Activated T-helper 17 cell treated with anti-CD3 and anti-CD28 coated beads, Interleukin-2, amount 50 U/mL, for 72 hours (primary cell): ENCODE measurements around the gene JAKMIP3. TPM values are rescaled to one million over a fixed set of nuclear protein-coding genes. Genes with fewer than 3 reads are reported as not detected.

ENCODE experiments used
- ATAC-seq: fragments of 150-1000 bp; cut with Tn5 transposase; replicated peaks from 2 replicates; pipeline ENCODE4 v1.10.0; 2021; ENCODE audit warnings: mild to moderate bottlenecking, moderate library complexity
- H3K27ac Mint-ChIP-seq: one replicate; pipeline ENCODE4 v1.8.0; 2022; ENCODE audit warnings: mixed read lengths
- H3K27me3 Mint-ChIP-seq: one replicate; pipeline ENCODE4 v1.8.0; 2022; ENCODE audit warnings: mixed read lengths
- H3K36me3 Mint-ChIP-seq: one replicate; pipeline ENCODE4 v1.8.0; 2022; ENCODE audit warnings: low read depth, mild to moderate bottlenecking, mixed read lengths
- H3K4me1 Mint-ChIP-seq: one replicate; pipeline ENCODE4 v1.8.0; 2022; ENCODE audit warnings: mixed read lengths
- H3K4me3 Mint-ChIP-seq: one replicate; pipeline ENCODE4 v1.8.0; 2022; ENCODE audit warnings: mild to moderate bottlenecking, mixed read lengths
- H3K9me3 Mint-ChIP-seq: one replicate; pipeline ENCODE4 v1.8.0; 2022; ENCODE audit warnings: mixed read lengths
- total RNA-seq, 2 donors: library from RNA; stranded (reverse); gene quantifications; one replicate each; pipeline ENCODE4 v1.2.3, GENCODE V29; 2022

Gene JAKMIP3
- total RNA-seq, 2 donors from 2014 or later = 0.26 to 1.2 TPM

DNA sequence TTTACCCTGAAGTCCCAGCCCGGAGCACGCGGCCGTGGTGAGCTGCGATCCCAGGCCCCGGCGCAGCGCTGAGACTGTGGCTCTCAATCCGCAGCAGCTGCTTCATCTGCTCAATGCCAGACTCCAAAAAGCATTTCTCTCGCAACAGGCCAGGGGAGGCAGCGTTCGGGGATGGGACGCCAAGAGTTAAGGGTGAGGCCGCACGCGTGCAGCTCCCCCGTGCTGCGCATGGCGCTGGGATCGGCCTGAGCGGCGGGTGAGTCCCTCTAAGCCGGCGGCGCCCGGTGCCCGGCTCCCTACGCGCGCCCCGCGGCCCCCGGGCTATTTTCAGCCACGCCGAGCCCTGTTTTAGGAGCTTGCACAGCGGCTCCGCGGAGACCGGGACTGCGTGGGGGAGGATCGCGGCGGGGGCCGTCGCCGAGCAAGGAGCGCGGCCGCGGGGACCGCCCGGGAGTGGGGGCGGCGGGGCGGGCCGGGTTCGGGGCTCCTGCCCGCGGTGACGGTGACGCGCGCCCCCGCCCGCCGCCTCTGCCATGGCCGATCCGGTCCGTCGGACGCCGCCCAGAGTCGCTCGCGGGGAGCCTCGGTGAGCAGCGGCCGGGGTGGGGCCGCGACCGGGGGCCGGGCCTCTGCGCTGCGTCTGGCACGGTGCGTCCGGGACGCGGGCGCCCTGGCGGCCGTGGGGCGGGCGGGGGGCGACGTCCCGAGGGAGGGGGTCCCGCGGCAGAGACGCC is 29.4 kb upstream of the JAKMIP3 start:
- H3K27me3 Mint-ChIP-seq = peaks cover 33% of the 10 kb centered on the region
- H3K27ac Mint-ChIP-seq = no peak overlapping the region
- no peak for ATAC-seq
- H3K9me3 Mint-ChIP-seq = no peaks in the 10 kb centered on the region
- no peak overlapping the region for H3K4me3 Mint-ChIP-seq
- no peaks in the 10 kb centered on the region for H3K36me3 Mint-ChIP-seq
- H3K4me1 Mint-ChIP-seq = no peaks in the 10 kb centered on the region

DNA sequence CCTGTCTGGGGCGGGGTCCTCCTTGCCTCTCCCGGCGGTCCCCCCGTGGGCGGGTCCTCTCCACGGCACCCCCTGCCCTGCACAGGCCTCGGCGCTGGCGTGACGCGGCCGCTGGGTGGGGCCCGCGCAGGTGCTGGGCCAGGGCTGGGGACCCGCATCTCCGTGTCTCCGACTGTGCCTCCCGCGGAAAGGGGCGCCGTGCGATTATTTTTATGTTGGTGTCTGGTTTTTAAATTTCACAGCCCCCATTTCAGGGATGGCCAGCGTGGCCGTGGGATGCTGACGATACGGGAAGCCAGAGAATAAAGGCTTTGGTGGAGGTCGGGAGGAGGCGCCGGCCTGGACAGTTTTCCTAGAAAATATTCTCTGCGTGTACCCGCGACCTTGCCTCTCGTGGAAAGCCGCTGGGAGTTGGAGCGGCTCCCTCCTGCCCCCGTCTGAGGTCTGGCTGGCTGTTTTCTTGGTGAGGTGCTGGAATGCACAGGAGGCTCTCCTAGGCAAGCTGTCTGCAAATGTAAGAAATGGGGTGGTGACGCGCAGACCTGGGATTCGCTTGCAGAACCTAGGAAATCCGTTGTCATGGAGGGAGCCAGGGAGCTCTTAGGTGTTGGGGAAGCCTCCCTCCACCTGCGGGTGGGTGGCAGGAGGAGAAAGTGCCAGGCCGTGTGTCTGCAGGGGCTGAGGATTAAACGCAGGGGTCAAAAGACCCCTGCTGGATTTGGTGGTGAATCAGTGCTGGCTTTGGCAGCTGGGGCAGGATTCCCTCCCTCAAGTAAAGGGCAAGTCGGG is 28.7 kb upstream of the JAKMIP3 start:
- no peak overlapping the region for H3K27ac Mint-ChIP-seq
- H3K36me3 Mint-ChIP-seq = no peaks in the 10 kb centered on the region
- H3K4me3 Mint-ChIP-seq = peak overlapping the region; percentile 26
- H3K9me3 Mint-ChIP-seq = no peaks in the 10 kb centered on the region
- no peaks in the 10 kb centered on the region for H3K4me1 Mint-ChIP-seq
- no peak for ATAC-seq
- peaks cover 30% of the 10 kb centered on the region for H3K27me3 Mint-ChIP-seq

DNA sequence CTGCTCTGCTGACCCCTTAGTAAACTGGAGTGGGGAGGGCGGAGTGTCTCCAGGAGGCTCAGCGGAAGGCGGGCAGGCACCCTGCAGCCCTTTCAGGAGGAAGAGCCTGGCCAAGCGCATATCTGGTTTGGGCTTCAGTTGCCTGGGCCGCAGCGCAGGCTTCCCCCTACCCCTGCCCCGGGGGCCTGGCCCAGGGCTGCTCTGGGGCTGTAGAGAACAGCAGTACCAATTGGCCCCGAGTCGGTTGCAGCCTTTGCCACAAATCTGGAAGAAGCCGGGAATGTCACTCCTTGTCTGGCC is 28.1 kb upstream of the JAKMIP3 start:
- no peak overlapping the region for H3K4me3 Mint-ChIP-seq
- no peaks in the 10 kb centered on the region for H3K4me1 Mint-ChIP-seq
- no peaks in the 10 kb centered on the region for H3K36me3 Mint-ChIP-seq
- no peak for ATAC-seq
- H3K9me3 Mint-ChIP-seq = no peaks in the 10 kb centered on the region
- H3K27me3 Mint-ChIP-seq = peaks cover 35% of the 10 kb centered on the region
- H3K27ac Mint-ChIP-seq = no peak overlapping the region

DNA sequence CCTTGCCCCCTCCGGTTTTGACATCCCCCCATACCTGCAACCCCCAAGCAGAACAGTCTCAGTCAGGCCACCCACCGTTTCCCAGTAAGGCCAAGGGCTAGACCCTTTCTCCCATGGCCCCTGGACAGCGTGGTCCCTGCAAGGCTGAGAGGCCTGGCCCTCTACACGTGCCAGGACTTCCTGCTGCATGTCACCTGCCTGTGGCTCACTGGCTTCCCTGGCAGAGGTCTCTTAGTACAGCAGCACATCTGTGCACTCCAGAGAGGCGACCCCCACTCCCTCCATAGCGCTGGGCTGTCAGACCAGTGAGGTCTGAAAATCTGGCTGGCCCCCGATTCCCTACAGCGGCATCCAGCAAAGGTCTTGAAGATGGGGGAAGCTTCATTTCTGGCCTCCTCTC is 26.4 kb upstream of the JAKMIP3 start:
- Mint-ChIP-seq H3K4me3 (no peak overlapping the region), H3K36me3 (no peaks in the 10 kb centered on the region), H3K4me1 (no peaks in the 10 kb centered on the region), H3K9me3 (no peaks in the 10 kb centered on the region), H3K27me3 (peaks cover 40% of the 10 kb centered on the region), H3K27ac (no peak overlapping the region)
- ATAC-seq = no peak

DNA sequence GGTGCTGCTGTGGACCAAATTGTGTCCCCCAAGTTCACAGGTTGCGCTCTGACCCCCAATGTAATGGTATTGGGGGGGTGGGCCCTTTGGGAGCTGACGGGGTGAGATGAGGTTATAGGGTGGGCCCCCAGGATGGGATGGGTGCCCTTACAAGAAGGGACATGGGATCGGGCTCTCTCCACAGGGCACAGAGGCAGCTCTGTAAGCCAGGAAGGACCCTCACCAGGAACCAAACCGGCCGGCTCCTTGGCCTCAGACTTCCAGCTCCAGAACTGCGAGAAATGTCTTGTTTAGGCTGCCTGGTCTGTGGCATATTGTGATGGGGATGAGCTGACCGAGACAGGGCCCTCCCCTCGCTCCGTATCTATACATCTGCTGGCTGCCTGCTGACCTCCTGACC is 25.7 kb upstream of the JAKMIP3 start:
- no peak for ATAC-seq
- Mint-ChIP-seq H3K4me1 (no peaks in the 10 kb centered on the region), H3K9me3 (no peaks in the 10 kb centered on the region), H3K36me3 (no peaks in the 10 kb centered on the region), H3K27ac (no peak overlapping the region), H3K27me3 (peaks cover 37% of the 10 kb centered on the region), H3K4me3 (no peak overlapping the region)

DNA sequence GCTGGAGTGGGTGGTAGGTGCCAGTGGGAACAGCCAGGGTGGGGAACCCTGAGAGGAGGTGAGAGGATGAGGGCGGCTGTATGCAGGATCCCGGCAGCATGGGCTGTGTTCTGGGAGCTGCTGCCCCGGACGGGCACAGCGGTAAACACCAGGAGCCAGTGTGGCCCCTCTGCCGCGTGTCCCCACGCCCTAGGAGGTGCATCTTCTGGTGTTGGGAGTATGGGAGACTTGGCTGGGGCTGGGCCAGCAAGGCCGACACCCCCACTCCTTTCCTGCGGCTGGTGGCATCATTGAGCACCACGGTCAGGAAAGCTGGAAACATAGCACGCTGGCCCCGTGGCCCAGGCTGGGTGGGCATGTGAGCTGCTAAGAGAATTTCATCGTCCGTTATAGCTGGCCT is 24.4 kb upstream of the JAKMIP3 start:
- Mint-ChIP-seq H3K4me1 (no peaks in the 10 kb centered on the region), H3K27me3 (peaks cover 35% of the 10 kb centered on the region), H3K27ac (no peak overlapping the region), H3K4me3 (no peak overlapping the region), H3K9me3 (no peaks in the 10 kb centered on the region), H3K36me3 (no peaks in the 10 kb centered on the region)
- no peak for ATAC-seq

DNA sequence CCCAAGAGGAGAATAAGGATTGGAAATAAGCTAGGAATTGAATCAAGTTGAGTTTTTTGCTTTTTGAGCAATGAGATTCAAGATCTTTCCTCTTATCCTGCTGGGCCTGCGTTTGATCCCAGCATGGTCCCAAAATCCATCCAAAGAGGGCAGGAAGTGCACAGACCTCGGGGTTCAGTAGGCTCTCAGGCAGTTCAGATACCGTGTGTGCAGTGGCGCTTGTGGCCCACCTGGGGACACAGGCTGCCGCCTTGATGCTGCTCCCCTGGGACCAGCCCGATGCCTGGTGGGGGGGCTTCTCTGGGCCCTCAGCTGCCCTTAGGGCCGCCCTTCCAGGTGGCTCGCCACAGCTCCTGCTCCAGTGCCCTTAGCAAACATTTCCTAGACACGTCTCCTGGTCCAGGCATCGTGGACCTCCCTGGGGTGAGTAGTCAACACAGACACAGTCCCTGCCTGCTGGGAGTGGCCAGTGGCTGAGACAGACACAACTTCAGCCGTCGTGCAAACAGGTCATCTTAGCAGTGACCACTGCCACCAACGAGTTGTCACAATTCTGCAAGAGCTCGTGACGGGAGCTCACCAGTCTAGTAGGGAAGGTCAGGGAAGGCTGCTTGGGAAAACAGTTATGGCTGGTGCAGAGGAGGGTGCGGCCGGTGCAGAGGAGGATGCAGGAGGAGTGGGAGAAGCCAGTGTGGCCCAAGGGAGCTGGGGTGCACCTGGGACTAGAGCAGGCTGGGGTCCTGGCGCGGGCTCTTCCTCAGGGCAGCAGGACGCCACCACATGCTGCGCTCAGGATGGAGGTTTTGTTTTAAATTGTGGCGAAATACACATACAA is 21.7 kb upstream of the JAKMIP3 start:
- H3K27ac Mint-ChIP-seq = no peak overlapping the region
- ATAC-seq = no peak

DNA sequence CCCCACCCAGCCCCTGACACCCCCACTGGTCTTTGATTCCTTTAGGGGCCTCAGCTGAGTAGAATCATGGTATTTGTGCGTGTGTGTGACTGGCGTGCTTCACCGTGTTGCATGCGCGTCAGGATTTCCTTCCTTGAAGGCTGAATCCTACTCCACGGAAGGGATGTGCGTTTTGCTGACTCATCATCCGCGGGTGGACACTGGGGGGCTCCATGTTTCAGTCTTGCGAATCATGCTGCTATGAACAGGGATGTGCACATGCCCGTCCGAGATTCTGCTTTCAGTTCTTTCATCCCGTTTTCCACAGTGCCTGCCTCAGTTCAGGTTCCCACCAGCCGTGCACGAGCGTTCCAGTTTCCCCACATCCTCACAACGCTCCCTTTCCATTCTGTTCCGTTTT is 20.9 kb upstream of the JAKMIP3 start:
- no peak for ATAC-seq
- Mint-ChIP-seq H3K4me1 (no peaks in the 10 kb centered on the region), H3K4me3 (no peak overlapping the region)

More for the DNA sequence above, 21.7 kb upstream of the JAKMIP3 start:
- peaks cover 27% of the 10 kb centered on the region for H3K27me3 Mint-ChIP-seq
- H3K4me3 Mint-ChIP-seq = no peak overlapping the region
- no peaks in the 10 kb centered on the region for H3K4me1 Mint-ChIP-seq
- no peaks in the 10 kb centered on the region for H3K36me3 Mint-ChIP-seq
- H3K9me3 Mint-ChIP-seq = no peaks in the 10 kb centered on the region

DNA sequence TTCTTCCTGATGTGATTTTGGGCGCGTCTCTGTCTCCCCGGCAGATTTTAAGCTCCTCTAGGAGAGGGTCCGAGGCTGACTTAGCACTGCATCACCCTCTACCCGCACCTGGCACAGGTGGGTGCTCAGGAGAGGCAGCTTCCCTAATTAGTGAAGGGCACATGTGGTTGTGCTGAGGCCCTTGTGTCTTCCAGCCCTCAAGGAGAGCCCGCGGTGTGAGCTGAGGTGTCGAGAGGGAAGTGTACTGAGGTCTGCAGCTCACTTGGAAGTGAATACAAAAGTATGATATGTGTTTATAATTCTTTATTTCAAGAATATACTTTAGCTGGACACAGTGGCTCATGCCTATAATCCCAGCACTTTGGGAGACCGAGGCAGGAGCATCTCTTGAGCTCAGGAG is 20.4 kb upstream of the JAKMIP3 start:
- peaks cover 33% of the 10 kb centered on the region for H3K27me3 Mint-ChIP-seq
- H3K27ac Mint-ChIP-seq = no peak overlapping the region
- no peaks in the 10 kb centered on the region for H3K4me1 Mint-ChIP-seq
- no peaks in the 10 kb centered on the region for H3K9me3 Mint-ChIP-seq
- no peak overlapping the region for H3K4me3 Mint-ChIP-seq
- ATAC-seq = no peak
- H3K36me3 Mint-ChIP-seq = no peaks in the 10 kb centered on the region

More for the DNA sequence above, 20.9 kb upstream of the JAKMIP3 start:
- Mint-ChIP-seq H3K27ac (no peak overlapping the region), H3K36me3 (no peaks in the 10 kb centered on the region), H3K9me3 (no peaks in the 10 kb centered on the region), H3K27me3 (peaks cover 28% of the 10 kb centered on the region)

DNA sequence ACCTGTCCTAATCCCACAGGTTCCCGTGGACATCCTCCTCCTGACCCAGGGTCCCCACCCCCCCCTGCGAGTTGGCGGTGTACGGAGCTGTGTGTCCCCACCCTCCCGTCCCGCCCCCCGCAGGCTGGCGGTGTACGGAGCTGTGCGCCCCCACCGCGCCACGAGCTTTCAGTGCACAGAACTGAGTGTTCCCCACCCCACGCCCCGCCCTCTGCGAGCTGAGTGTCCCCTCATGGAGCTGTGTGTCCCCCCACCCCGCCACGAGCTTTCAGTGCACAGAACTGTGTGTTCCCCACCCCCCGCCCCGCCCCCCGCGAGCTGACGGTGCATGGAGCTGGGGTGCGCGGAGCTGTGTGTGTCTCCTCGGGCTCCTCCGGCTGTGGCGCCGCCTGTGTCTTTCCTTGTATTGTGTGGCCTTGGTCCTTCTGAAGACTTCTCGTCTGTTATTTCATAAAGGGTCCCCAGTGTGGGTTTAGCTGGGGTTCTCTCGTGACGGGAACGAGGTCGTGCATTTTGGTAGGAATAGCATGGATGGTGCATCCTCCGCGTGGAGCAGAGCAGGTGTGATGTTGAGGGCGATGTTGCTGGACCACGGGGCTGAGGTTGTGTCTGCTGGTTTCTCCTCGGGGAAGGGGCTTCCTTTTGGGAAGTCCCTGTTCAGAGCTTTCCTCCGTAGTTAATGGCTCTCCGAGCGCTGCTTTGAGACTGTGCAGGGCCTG is 18.0 kb upstream of the JAKMIP3 start:
- no peaks in the 10 kb centered on the region for H3K4me1 Mint-ChIP-seq
- H3K9me3 Mint-ChIP-seq = peaks cover 6% of the 10 kb centered on the region
- no peak overlapping the region for H3K4me3 Mint-ChIP-seq
- no peak for ATAC-seq
- no peak overlapping the region for H3K27ac Mint-ChIP-seq
- no peaks in the 10 kb centered on the region for H3K36me3 Mint-ChIP-seq
- peaks cover 28% of the 10 kb centered on the region for H3K27me3 Mint-ChIP-seq

DNA sequence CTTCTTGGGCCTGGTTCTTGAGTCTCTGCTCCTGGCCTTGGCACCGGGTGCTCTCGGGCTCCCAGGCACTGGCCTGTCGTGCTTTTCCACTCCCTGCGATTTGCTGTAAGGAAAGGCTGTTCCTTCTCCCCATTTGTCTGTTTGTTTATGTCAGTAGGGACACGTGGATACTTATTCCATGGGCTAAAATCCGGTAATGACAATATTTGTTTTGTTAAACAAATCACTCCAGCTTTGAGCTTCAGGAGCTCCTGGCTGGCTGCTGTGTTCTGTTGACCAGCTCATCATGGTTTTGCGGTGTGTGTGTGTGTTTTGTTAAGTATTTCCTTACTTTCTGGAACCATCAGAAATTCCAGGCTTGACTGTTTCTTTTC is 17.5 kb upstream of the JAKMIP3 start:
- ATAC-seq = no peak
- H3K9me3 Mint-ChIP-seq = peaks cover 6% of the 10 kb centered on the region
- no peak overlapping the region for H3K4me3 Mint-ChIP-seq
- no peak overlapping the region for H3K27ac Mint-ChIP-seq
- H3K4me1 Mint-ChIP-seq = no peaks in the 10 kb centered on the region
- no peaks in the 10 kb centered on the region for H3K36me3 Mint-ChIP-seq
- H3K27me3 Mint-ChIP-seq = peaks cover 28% of the 10 kb centered on the region

DNA sequence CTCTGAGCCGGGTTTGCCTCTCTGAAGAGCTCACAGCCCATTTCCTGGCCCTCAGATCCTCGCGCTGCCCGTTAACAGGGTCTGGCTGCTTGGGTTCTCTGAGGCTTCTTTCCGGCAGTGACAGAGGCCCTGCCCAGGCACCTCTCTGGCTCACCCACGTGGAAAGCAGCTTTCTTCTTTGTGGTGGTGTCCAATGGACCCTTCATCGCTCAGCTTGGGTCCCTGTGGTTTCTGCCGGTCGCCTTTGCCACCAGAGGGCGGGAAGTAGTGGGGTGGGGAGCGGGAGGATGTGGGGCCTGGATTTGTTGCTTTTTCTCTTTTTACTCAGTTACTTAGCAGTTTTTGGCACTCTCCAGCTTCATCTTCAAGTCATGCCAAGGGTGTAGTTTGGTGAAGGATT is 15.6 kb upstream of the JAKMIP3 start:
- H3K36me3 Mint-ChIP-seq = no peaks in the 10 kb centered on the region
- H3K4me3 Mint-ChIP-seq = no peak overlapping the region
- no peaks in the 10 kb centered on the region for H3K4me1 Mint-ChIP-seq
- H3K27ac Mint-ChIP-seq = no peak overlapping the region
- H3K9me3 Mint-ChIP-seq = peaks cover 6% of the 10 kb centered on the region
- peaks cover 18% of the 10 kb centered on the region for H3K27me3 Mint-ChIP-seq
- no peak for ATAC-seq

DNA sequence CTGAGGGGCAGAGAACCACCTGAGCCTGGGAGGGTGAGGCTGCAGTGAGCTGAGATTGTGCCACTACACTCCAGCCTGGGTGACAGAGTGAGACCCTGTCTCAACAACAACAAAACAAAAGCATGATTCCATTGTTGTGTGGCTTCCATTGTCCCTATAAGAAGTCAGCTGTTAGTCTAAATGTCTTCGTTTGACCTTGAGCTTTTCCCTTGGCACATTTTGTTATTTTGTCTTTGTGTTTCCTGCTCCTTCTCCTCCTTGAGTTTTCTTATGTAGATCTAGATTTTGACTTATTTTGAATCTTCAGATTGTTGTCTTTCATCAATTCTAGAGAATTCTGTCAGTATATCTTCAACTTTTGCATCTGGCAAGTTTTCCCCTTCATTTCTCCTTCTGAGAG is 13.6 kb upstream of the JAKMIP3 start:
- ATAC-seq = no peak
- Mint-ChIP-seq H3K9me3 (peaks cover 6% of the 10 kb centered on the region), H3K27ac (no peak overlapping the region), H3K4me3 (no peak overlapping the region), H3K4me1 (no peaks in the 10 kb centered on the region), H3K36me3 (no peaks in the 10 kb centered on the region), H3K27me3 (peaks cover 21% of the 10 kb centered on the region)

DNA sequence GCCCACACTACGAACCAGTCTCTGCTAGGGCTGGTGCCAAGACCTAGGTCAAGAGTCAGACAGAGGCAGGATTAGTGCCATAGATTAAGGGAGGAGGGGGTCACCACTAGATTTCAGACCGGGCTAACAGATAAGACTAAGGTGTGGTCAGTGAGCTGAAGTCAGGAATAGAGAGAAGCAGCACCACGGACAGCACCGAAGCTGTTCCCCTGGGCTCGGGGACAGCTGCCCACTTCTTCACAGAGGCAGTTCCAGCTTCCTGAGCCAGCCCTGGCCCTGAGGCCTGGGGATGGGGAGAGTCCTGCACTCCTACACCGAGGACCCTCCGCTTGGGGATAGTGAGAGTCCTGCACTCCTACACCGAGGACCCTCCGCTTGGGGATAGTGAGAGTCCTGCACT is 11.2 kb upstream of the JAKMIP3 start:
- Mint-ChIP-seq H3K27me3 (peaks cover 19% of the 10 kb centered on the region), H3K36me3 (no peaks in the 10 kb centered on the region), H3K9me3 (peaks cover 6% of the 10 kb centered on the region), H3K4me3 (no peak overlapping the region), H3K27ac (no peak overlapping the region), H3K4me1 (peaks cover 4% of the 10 kb centered on the region)
- ATAC-seq = no peak
